ENCODE measurements around the gene PAX8. TPM values are rescaled to one million over a fixed set of nuclear protein-coding genes. Genes with fewer than 3 reads are reported as not detected.
"Not testable (repeated sequence)": the region's sequence is repeated elsewhere in the genome, so short reads cannot be mapped to it uniquely, and the experiment has no call there.

PAX8 gene
- total RNA-seq, 4 donors from 2014 or later: 2.3 to 7.7 (median 5.6) TPM

DNA sequence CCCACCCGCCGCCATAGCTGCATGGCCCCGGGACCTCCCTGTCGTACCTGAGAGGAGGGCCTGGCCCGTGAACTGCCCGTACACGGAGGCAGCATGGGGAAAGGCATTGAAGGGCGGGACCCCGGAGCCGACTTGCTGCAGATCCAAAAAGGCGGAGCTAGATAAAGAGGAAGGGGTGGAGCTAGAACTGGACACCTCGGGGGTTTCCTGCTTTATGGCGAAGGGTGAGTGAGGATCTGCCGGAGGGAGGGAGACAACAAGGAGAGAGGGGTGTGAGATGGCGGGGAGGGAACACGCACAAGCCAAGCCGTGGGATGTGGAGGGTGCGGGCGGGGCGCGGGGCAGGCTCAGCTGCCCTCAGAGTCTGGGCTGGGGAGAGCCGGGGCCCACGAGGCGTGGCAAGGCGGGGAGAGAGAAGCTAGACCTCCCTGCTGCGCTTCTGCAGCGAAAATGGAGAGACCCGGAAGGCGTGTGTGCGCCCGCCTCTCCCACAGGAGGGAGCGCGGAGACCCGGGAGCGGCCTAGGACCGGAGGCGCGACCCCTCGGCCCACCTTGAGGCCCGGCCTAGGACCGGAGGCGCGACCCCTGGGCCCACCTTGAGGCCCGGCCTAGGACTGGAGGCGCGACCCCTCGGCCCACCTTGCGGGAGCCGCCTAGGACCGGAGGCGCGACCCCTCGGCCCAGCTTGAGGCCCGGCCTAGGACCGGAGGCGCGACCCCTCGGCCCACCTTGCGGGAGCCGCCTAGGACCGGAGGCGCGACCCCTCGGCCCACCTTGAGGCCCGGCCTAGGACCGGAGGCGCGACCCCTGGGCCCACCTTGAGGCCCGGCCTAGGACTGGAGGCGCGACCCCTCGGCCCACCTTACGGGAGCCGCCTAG lies 43.1 kb downstream of the PAX8 start:
- WGBS: 67% methylated on average over 27 of the region's 74 CpGs
- H3K9me3 ChIP-seq; H3K36me3 ChIP-seq; H3K27me3 ChIP-seq; DNase-seq (ENCODE audit: low spot score in 2 of 2): not testable (repeated sequence)
- H3K4me3 ChIP-seq: peak overlapping the region; percentile 52
- H3K4me1 ChIP-seq: peaks cover 31% of the 10 kb centered on the region
- H3K27ac ChIP-seq: peak overlapping the region; percentile 79
- TF ChIP-seq POLR2AphosphoS5 (IDR thresholded peaks at IDR 0.05): peak in 1 of 3 donors; percentile 28
- TF ChIP-seq POLR2A (IDR thresholded peaks at IDR 0.05): peak in 1 of 2 donors; percentile 63

- Histone ChIP-seq H3K27ac (peak overlapping the region; percentile 79), H3K4me1 (peaks cover 28% of the 10 kb centered on the region), H3K36me3 (no peaks in the 10 kb centered on the region), H3K27me3 (no peaks in the 10 kb centered on the region), H3K4me3 (peak overlapping the region; percentile 52), H3K9me3 (no peaks in the 10 kb centered on the region)
- no peak for DNase-seq (ENCODE audit: low spot score in 2 of 2)
- TF ChIP-seq CTCF (IDR thresholded peaks at IDR 0.05) (no peak), EP300 (IDR thresholded peaks at IDR 0.05) (no peak), POLR2A (IDR thresholded peaks at IDR 0.05) (no peak), POLR2AphosphoS5 (IDR thresholded peaks at IDR 0.05) (no peak)
- 76% methylated on average over 16 of the region's 16 CpGs for WGBS
Observed at GRCh38 chr2:113234721-113235346, 43.9 kb downstream of the PAX8 start.

- peaks cover 21% of the 10 kb centered on the region for H3K4me1 ChIP-seq
- H3K27ac ChIP-seq: no peak overlapping the region
- DNase-seq (ENCODE audit: low spot score in 2 of 2): no peak
- H3K36me3 ChIP-seq: no peaks in the 10 kb centered on the region
- H3K9me3 ChIP-seq: no peaks in the 10 kb centered on the region
- 80% methylated on average over 9 of the region's 9 CpGs for WGBS
- H3K27me3 ChIP-seq: no peaks in the 10 kb centered on the region
- H3K4me3 ChIP-seq: no peak overlapping the region
- TF ChIP-seq POLR2AphosphoS5 (IDR thresholded peaks at IDR 0.05) (no peak), POLR2A (IDR thresholded peaks at IDR 0.05) (no peak), CTCF (IDR thresholded peaks at IDR 0.05) (no peak), EP300 (IDR thresholded peaks at IDR 0.05) (no peak)
Observed at GRCh38 chr2:113233593-113234550, 44.8 kb downstream of the PAX8 start.

GRCh38 chr2:113232740-113233139 lies 46.0 kb downstream of the PAX8 start:
- H3K9me3 ChIP-seq: no peaks in the 10 kb centered on the region
- no peaks in the 10 kb centered on the region for H3K36me3 ChIP-seq
- H3K27ac ChIP-seq: no peak overlapping the region
- no peak overlapping the region for H3K4me3 ChIP-seq
- peaks cover 16% of the 10 kb centered on the region for H3K4me1 ChIP-seq
- TF ChIP-seq EP300 (IDR thresholded peaks at IDR 0.05) (no peak), CTCF (IDR thresholded peaks at IDR 0.05) (no peak), POLR2A (IDR thresholded peaks at IDR 0.05) (no peak)
- DNase-seq (ENCODE audit: low spot score in 2 of 2): no peak
- 71% methylated on average over 6 of the region's 6 CpGs for WGBS
- no peaks in the 10 kb centered on the region for H3K27me3 ChIP-seq

DNA sequence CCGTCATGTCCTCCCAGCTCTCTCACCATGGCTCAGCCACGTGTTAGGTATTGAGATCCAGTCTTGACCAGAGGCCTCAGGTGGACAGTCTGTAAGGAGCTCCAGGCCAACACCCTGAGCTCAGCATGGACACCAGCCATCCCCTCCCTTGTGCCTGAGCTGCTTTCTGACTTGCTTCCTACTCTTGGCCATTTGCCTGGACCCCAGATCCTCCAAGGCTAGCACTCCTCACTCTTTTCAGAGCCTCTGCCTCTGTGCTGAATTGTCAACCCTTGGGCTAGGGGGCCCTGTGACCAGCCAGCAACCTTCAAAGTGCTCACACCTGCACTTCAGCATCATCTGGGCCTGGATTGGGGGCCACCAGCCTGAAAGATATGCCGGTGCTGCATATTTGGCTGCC lies 46.6 kb downstream of the PAX8 start:
- DNase-seq (ENCODE audit: low spot score in 2 of 2): no peak
- peaks cover 16% of the 10 kb centered on the region for H3K4me1 ChIP-seq
- no peaks in the 10 kb centered on the region for H3K9me3 ChIP-seq
- no peak overlapping the region for H3K4me3 ChIP-seq
- WGBS: 86% methylated on average over 3 of the region's 3 CpGs
- no peaks in the 10 kb centered on the region for H3K36me3 ChIP-seq
- TF ChIP-seq POLR2A (IDR thresholded peaks at IDR 0.05) (no peak), CTCF (IDR thresholded peaks at IDR 0.05) (no peak), EP300 (IDR thresholded peaks at IDR 0.05) (no peak), POLR2AphosphoS5 (IDR thresholded peaks at IDR 0.05) (no peak)
- H3K27ac ChIP-seq: no peak overlapping the region
- H3K27me3 ChIP-seq: no peaks in the 10 kb centered on the region

Data from suprapubic skin (tissue), 4 donors.